GM20431 (cell line): ENCODE data around the gene FGF22.

ENCODE experiments used
- in situ Hi-C: fragments of 300-500 bp; cut with MseI, MboI; formaldehyde crosslinking; loops from one replicate; pipeline ENCODE4 v1.15.0; 2020; ENCODE audit warnings: low sequenced_read_pairs; ENCODE audit not compliant: unreplicated experiment

FGF22 gene

GRCh38 chr19:676339-677105, 36.8 kb downstream of the FGF22 start, which contains the start of gene FSTL3:
TSS of gene FSTL3 (plus strand) at chr19:676392. CDS start at chr19:676424, 32 bp downstream.
- in situ Hi-C loops, result no loop called here

GRCh38 chr19:677201-677600, 37.5 kb downstream of the FGF22 start:
- in situ Hi-C loops, result no loop called here

GRCh38 chr19:677601-678436, 38.1 kb downstream of the FGF22 start:
- in situ Hi-C loops, result no loop called here

GRCh38 chr19:678791-679388, 39.2 kb downstream of the FGF22 start:
- in situ Hi-C loops, result no loop called here

GRCh38 chr19:679418-680286, 40.0 kb downstream of the FGF22 start:
- in situ Hi-C loops, result no loop called here

- in situ Hi-C loops, result no loop called here
Observed at GRCh38 chr19:680287-681028, 40.8 kb downstream of the FGF22 start.

GRCh38 chr19:681029-682019, 41.6 kb downstream of the FGF22 start:
- in situ Hi-C loops, result no loop called here

GRCh38 chr19:682678-683320, 43.1 kb downstream of the FGF22 start:
- in situ Hi-C loops, result no loop called here

- in situ Hi-C loops, result no loop called here
Observed at GRCh38 chr19:685454-685931, 45.8 kb downstream of the FGF22 start.

GRCh38 chr19:686589-687297, 47.1 kb downstream of the FGF22 start:
- in situ Hi-C loops, result no loop called here

- in situ Hi-C loops, result no loop called here
Observed at GRCh38 chr19:687569-688166, 48.0 kb downstream of the FGF22 start.

- in situ Hi-C loops, result no loop called here
Observed at GRCh38 chr19:688214-688613, 48.5 kb downstream of the FGF22 start.

GRCh38 chr19:688992-689391, 49.3 kb downstream of the FGF22 start:
- in situ Hi-C loops, result no loop called here

- in situ Hi-C loops, result no loop called here
Observed at GRCh38 chr19:690203-690602, 50.5 kb downstream of the FGF22 start.
